GM19023 (cell line): ENCODE data around the gene KCNQ1.

Experiments used
- ATAC-seq: cut with Tn5 transposase; IDR thresholded peaks from one replicate; pipeline ENCODE4 v1.9.1; 2021; ENCODE audit warnings: mild to moderate bottlenecking, moderate library complexity; ENCODE audit not compliant: unreplicated experiment

The KCNQ1 gene

DNA sequence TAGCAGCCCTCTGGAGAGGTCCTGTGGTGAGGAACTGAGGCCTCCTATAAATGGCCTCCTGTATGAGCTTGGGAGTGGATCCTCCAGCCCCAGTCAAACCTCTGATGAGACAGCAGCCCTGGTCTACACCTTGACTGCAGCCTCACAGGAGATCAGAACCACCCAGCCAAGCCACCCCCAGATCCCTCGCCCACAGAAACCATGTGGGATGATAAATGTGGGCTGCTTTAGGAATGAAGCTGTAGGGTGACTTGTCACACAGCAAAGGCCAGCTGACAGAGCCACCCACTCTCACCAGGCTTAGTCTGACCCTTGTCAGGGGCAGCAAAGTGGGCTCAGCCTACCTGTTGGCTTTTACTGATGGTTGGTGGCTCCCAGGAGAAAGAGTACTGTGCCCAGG is 261.5 kb downstream of the KCNQ1 start:
- no peak for ATAC-seq

DNA sequence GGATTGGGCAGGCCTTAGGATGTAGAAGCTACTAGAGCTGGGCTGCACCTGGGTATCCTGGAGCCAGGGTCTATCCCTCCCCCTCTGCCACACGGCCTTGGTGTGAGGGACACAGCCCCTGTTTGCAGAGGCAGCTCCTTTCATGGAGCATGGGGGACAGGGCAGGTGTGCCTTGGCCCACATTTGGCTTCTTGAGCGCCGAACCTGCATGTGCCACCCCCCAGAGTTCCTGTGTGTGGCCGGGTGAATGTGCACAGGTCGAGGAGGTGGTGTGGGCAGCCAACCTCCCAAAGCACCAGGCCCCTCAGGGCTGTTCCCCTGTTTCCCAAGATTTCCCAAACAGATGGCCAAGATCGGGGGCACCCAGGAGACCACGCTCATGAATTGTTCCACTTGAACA is 262.9 kb downstream of the KCNQ1 start:
- ATAC-seq, result no peak

DNA sequence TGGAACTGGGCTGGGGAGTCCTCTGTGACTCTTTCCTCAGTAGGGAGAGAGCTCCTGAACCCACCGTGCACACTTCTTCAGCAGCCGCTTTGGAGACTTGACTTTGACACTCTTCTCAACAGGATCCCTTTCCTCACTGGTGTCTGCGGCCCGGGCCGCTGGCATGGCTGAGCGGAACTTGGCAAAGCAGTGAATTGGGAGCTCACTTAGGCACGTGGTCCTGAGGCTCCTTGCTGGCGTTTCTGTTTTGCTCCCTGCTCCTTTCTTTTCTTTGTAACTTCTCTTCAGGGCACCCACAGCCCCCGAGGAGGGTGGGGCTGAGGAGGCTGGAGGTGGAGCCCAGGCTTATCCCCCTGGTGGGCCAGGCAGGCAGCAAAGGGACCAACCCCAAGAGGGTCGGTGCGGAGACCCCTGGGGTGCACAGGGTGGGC is 263.4 kb downstream of the KCNQ1 start:
- ATAC-seq, result no peak

DNA sequence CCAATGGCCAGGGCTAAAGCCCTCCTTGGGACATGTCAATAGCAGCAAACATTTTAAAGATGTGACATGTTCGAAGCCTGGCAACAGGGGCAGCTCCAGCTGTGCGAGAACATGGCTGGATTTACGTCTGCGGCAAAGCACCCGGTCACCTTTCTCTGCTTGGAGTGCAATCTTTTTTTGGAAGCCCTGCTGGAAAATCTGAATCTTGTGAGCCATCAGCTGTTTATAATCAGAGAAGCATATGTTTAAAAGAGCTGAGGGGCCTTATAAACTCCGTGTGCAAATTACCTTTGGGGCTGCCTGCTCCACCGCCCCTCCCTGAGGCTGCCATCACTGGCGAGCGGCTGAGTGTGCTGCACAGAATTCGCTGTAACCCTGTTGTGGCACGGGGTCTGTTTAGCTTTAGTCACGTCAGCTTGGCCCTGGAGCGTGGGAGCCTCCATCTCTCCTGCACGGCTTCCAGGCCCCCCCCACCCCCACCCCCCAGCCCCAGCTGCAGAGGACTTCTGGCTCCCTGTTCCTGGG is 264.0 kb downstream of the KCNQ1 start:
- ATAC-seq, result no peak

DNA sequence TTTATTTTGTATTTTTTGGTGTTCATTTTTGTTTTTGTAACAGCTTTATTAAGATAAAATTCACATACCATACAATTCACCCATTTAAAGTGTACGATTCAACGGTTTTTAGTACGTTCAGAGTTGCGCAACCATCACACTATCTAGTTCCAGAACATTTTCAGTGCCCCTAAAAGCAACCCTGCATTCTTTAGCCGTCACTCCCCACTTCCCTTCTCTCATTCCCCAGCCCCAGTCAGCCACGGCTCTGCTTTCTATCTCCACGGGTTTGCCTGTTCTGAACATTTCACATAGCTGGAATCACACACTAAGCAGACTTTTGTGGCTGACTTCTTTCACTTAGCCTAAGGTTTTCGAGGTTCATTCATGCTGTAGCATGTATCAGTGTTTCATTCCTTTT is 264.6 kb downstream of the KCNQ1 start:
- ATAC-seq, result no peak

DNA sequence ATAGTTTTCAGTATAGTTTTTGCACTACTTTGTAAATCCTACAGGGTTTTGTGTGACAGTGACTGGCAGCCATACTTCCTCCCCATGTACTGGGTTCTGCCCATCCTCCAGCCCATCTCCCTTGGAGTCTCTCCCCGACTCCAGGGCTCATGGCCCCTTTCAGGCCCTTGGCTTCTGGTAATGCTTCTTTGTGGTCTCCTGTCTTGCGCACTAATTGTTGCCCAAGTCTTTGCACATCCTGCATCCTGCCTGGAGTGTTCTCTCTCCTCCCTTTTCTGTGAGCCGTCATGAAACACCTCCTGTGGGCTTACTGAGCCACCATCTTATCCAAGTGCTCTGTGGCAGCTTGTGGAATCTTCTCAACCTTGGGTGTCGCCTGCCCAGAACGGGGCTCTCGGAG is 266.4 kb downstream of the KCNQ1 start:
- ATAC-seq, result no peak

DNA sequence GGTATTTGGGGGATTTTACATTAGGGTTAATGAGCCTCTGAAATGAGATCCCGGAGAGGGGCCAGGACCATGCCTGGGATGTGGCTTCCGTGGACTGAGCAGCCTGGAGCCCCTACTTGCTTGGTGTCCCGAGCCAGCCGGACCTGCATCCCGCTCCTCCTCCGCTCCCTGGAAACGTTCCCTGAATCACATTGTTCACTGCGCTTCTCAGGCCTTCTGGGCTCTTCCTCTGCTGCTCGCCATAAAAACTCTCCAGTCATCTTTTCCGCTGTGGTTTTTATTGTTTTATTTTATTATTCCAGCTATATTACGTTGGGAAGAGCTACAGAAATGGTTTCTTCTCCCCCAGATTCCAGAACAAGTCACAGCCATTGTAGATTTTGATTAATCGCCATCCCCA is 268.3 kb downstream of the KCNQ1 start:
- no peak for ATAC-seq

DNA sequence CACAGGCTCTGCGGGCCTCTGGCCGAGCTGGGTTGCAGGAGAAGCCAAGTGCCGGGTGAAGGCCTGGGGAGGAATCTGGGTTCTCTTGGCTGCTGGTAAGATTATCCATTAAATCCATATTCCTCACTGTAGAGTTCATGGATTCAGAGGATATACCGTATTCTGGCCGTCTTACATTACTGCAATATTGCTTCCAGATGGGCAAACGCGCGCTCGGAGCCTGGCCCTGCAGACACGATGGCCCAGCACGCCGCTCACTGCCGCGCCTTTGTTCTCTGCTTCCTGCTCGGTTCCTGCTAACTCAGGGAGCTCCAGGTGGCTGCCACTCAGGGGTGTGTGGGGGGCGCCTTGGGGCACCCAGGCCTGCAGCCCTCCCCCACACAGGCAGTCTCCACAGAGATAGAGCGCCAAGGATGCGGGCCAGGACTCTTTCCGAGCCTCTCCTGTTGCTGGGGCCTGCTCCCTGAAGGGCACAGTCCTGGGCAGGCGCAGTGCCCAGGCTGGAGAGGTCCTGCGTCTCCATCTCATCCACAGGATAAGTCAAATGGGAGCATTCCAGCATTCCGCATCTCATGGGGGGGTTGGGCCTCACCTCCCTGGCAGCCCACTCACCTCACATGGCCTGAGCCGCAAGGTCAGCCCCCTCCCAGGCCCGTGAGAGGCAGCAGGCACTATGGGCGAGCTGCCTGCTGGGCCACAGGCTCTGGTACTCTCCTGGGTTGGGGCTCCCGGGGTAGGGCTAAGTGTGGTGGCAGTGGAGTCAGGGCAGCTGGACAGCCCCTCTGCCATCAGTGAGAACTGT is 269.1 kb downstream of the KCNQ1 start:
- ATAC-seq, result no peak

DNA sequence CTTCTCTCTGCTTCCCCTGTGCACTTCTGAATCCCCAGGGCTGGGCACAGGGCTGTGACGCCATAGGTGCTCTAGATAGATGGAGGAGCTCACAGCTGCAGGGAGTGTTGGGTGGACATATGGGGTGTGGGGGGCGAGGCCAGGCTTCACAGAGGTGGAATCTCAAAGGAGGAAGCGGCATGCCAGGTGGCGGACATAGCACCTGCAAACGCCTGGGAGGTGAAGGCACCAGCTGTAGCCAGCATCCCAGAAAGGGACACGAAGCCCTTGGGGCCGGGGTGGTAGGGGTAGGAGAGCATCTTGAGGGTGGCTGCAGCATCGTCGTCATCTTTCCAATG is 269.6 kb downstream of the KCNQ1 start:
- ATAC-seq, result no peak

DNA sequence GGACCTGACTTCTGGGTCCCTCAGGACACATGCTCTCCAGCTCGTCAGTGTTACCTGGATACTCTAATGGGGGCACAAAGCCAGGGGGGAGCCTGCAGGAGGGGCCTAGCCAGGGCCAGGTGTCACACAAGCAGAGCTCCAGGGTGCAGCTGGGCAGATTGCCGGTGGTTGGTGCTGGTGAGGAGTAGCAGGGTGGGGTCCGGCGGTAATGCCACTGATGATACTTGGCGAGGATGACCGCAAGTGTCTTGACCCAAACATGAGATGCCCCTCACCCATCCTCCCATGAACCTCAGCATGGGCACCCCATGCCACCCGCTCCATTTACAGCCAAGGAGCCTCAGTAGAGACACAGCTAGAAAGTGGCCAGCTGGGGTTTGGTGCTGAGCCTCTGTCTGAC is 270.1 kb downstream of the KCNQ1 start:
- no peak for ATAC-seq

DNA sequence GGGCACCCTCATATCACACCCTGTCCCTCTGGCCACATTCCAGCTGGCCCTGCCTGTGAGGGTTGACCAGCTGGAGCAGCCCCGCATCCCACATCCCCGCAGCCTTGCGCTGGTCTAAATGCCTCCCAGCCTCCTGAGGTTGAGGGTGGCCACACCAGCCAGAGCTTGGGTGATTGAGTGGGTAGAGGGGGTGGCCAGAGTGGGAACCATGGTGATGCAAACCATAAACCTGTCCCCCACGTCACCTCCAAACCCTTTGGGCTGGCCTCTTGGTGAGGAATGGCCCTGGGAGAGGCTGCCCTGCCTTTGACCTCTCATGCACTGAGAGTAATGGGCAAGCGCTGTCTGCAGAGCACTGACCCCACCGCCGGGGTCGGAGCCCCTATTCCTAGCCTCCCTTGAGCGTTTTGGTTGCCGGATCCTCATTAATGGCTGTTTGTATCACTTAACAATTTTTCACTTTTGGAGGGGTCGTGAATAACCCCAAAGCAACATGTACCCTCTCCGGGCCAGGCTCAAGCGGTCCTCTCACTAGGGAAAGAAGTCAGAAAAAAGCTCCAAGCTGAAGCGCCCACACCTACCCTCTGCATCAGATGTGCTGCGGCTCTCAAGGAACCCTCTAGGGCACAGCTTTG is 271.0 kb downstream of the KCNQ1 start:
- no peak for ATAC-seq

DNA sequence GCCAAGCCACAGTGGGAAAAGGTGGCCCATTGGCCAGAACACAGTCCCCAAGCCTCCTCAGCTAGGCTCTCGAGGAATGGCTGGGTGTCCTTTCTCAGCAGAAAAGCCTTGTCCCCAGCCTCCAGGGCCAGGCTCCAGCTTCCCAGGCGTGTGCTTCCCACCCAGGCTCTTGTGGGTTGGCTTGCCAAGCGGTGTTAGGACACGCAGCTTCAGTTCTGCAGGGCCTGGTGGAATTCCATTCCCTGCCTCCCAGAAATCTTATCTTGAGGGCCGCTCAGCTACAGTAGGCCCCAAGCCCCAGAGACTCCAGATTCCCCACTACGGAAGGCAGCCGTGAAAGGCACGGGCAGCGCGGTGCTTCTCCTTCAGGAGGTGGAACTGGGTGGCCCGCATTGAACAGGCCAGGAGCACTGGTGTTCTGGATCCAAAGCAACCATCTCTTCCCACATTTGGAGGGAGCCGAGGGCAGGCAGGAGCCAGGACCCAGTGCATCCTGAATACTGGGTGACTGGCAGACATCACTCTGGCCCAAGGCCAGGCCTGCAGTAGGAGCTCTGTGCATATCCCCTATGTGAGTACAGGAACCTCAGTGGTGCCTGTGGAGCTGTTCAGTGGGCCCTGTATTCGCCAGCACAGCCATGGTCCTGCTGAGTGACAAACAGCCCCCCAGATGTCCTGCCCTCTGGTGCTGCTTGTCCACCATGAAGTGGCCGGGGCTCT is 271.7 kb downstream of the KCNQ1 start:
- no peak for ATAC-seq

DNA sequence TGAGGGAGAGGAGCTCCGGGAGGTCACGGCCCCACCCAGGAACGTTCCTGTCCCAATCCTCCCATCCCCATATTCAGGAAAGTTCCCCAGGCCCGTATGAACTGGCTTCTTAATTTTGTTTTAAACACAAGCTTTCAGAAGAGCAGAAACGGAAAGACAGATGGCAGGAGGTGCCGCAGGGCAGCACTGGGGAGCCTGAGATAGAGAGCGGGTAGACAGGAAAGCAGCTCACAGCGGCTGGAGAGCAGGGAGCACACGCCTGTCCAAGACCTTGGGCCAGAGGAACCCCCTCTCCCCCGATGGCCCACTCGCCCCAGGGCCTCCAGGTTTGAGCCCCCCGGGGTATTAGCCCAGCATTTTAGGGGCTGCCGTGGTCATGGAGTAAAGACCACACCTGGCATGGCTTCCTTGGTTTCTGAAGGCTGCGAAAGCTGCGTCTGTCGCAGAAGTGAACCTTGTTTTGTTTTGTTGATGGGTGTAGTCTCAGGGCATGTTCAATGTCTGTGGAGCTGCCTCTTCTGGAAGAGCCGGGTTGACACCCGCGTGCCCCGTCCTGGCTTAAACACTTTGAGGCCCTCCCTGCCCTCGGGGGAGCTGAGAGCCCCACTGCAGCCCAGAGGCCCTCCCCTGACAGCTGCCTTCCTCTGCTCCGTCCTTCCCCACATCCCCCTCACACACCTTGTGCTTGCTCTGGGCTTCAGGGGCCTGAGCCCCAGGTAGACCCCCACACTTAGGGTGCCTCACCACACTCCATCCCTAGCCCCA is 272.9 kb downstream of the KCNQ1 start:
- no peak for ATAC-seq

DNA sequence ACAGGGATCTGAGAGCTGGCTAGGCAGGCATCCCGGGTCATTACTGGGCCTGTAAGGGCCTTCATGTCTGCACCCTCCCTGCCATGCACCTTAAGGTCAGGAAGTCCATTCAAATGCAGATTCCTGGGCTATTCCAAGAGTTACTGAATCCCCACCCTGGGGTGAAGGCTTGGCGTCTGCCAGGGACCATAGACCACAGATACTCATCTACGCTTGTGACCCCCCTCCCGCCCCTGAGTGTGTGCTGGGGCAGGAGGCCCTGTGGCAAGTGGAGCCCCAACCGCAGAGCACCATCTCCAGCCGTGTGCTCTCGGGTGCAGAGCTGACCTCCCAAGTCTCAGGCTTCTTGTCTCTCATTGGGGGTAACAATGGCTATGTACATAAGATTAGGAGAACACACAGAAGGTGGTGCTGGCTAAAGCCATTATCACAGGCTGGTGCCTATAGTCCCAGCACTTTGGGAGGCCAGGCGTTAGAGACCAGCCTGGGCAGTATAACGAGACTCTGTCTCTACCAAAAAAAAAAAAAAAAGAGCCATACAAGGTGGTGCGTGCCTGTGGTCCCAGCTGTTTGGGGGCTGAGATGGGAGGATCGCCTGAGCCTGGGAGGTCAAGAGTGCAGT is 274.1 kb downstream of the KCNQ1 start:
- ATAC-seq, result no peak

DNA sequence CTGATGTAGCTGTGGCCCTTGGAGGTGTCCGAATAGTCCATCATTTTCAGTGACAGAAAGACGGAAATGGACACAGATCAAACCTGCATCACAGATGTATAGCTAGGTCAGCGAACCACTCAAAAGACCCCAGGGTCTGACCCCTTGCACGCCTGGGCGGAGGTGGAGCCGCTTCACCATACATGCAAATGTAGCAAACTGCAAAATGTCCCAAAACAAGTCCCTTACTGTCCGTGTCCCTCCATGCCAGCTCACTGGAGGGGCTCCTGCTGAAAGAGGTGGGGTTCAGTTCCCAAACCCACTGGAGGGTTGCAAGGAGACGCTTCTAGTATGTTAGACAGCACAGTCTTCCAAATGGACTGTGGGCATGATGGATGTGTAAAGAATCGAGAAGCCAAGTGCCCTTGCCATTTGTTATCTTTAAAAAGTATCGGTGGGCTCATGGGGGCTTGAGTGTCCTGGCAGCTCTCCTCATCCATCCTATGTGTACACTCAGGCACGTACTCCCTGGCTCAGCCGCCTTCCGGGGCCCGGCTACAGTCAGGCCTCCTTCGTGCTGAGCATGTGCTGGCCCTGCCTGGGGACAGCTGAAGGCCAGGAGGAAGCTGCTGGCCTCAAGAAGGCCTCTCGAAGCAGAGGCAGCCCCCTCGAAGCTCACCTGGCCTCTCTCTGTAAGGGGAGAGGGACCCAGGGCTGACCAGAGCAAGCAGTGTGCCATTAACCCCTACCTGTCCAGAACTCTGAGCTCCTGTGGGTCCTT is 275.2 kb downstream of the KCNQ1 start:
- no peak for ATAC-seq

DNA sequence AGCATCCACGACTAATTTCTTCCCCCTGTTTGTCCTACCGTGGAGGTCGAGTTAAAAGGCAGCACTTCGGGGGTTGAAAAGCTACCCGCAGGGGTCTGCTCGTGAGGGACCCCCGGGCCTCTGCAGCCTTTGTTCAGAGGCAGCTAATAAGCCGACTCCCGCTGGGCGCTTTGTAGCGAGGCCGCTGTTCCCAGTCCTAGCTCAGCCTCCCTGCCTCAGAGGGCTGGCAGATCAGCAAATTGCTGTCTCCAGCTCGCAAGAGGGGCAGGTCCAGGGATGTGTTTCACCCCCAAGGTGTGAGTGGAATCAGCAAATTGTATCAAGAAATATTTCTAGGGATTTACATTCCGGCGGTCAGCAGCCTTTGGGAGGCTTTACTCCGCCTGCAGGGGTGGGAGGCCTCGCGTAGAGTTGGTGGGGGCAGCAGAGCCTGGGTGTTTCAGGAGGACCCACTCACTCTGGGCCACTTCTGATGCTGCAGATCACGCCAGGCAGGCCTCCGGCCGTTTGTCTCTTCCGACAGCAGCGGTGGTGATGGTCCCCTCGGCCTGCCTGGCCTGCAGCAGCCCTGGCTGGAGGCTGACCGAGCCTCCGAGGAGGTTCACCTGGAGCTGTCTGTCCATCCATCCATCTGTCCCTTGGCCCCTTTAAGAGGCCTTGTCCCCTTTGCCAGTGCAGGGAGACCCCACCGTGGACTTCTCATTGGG is 276.6 kb downstream of the KCNQ1 start:
- ATAC-seq, result no peak

DNA sequence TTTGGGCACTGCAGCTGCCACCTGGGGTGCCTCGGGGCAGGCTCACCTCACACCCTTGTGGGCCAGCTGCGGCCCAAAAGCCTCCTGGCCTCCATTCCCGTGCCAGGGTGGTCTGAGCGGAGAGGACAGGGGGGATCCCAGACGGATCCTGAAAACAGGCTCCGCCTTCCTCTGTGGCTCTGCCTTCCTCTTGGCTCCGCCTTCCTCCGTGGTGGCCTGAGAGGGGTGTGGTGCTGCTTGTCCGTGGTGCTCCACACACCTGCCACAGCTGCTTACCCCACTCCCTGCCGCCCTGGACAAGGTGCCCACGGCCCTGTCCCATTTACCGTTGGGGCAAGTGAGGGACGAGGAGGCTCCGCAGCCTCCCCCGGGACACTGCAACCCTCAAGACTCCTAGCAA is 278.1 kb downstream of the KCNQ1 start:
- ATAC-seq, result no peak

DNA sequence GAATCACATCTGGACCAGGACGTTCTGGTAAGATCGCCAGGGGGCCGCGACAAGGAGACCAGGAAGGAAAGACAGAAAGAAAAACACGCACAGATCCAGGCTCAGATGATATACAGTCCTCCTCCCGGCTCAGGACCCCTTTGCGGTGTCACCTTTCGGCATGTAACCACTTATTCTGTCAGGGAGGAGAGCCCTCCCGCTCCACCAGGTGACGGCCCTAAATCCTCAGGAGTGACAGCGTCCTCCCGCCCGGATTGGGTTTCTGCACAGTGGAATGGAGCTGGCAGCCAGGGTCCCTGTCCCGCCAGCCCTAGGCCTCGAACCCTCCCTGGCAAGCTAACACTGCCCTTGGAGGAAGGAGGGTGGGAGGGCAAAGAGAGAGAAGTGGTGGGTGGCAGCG is 279.3 kb downstream of the KCNQ1 start:
- ATAC-seq, result no peak

DNA sequence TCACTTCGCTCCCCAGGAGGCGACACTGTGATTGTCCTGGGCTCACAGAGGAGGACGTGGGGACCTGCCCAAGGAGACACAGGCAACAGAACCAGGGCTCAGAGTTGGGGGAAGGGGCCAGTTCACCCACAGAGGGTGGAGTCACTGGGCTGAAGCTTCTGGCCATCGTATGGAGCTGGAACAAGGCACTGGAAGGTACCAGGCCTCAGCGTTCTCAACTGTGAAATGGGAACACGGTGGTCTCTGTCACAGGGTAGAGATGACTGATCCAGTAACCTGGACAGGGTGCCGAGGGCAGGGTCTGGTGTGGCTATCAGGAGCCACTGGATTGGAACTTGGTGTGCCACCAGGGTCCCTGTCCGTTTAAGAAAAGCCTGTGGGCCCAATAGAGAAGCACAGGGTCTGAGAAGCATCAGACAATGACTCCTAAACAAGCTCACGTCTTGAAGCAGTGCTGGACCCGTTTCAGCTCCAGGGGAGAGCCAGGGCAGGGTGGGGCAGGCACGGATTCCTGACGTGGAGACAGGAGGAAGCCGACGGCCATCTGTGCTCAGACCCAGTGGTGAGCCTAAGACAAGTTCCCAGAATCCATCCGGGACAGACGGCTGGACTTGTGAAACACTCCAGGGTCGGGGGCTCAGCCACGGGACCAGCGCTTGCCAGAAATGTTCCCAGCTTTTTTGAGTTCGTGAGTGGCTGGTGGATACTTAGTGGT is 280.0 kb downstream of the KCNQ1 start:
- ATAC-seq, result no peak
